Activated CD4-positive, alpha-beta T cell treated with anti-CD3 and anti-CD28 coated beads for 48 hours (primary cell): Measurements from ENCODE around the gene RTN4.
A peak's percentile ranks its signal among the peaks of the same experiment; 100 is the strongest.
"Not testable (repeated sequence)": the region's sequence is repeated elsewhere in the genome, so short reads cannot be mapped to it uniquely, and the experiment has no call there.

Experiments used
- DNase-seq: peaks from one replicate; pipeline ENCODE4 v3.0.0-alpha.2; 2020

RTN4 gene

DNA sequence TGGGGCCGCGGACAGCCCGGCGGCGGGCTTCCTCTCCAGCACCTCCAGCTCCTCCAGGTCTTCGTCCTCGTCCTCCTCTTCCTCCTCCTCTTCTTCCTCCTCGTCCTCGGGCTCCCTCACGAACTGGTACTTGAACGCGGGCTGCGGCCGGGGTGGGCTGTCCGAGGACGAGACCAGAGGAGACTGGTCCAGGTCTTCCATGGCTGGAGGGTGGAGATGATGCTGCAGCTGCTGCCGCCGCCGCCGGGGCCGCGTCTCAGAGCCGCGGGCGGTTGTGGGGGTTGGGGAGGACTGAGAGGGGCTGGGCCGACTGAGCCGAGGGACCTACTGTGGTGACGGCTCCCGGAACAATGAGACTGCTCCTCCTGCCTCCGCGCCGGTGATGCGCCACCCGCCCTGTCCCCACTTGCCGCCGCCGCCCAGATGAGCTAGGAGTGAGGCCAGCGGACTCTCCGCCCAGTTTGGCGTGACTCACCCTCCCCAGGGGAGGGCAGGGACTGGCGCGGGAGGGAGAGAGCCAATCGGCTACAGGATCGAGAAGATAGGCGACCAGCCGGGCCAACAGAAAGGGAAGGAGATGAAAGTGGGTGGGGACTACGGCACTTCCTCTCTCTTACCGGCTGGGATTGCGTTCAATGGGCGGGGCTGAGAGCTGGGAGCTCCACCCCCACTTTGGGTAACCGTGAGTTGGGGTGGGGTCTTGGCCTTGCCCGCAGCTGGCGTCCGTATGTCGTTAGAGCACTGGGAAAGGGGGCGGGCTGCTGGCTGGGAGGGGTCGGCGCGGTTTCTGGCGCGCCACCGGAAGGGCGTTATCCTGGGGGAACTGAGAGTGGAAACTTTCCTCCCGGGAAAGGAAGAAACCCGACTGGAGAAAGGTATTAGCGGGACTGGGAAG is at the start of gene RTN4:
RTN4 (minus strand) TSS at position 352 of the 895 bp plus-strand sequence; CDS start at position 201, 151 bp downstream.
- peak; percentile 99 for DNase-seq

DNA sequence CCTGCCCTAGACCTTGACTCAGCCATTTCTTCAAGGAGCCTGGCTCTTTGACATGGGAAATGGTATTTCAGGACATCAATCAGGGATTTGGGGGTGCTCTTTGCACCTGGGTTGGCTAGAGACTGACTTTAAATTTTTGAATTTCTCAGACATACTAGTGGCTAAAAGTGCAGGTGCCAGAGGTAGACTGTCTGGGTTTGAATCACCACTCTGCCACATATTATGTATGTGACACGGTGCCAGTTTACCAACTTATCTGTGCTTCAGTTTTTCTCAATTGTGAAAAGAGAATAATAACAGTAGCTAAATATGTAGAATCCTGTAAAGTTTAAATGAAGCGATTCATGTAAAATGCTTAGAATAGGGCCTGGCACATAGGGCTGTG is 49.2 kb upstream of the RTN4 start:
- no peak for DNase-seq

- no peak for DNase-seq
Measured at GRCh38 chr2:55097461-55098410, 47.5 kb upstream of the RTN4 start.

- no peak for DNase-seq
Measured at GRCh38 chr2:55097082-55097460, 46.8 kb upstream of the RTN4 start.

- no peak for DNase-seq
Measured at GRCh38 chr2:55096586-55096985, 46.3 kb upstream of the RTN4 start.

- no peak for DNase-seq
Measured at GRCh38 chr2:55093381-55093780, 43.1 kb upstream of the RTN4 start.

- no peak for DNase-seq
Measured at GRCh38 chr2:55092439-55092838, 42.2 kb upstream of the RTN4 start.

GRCh38 chr2:55091681-55092080 is 41.4 kb upstream of the RTN4 start:
- not testable (repeated sequence) for DNase-seq

GRCh38 chr2:55090702-55091101 is 40.5 kb upstream of the RTN4 start:
- no peak for DNase-seq

DNA sequence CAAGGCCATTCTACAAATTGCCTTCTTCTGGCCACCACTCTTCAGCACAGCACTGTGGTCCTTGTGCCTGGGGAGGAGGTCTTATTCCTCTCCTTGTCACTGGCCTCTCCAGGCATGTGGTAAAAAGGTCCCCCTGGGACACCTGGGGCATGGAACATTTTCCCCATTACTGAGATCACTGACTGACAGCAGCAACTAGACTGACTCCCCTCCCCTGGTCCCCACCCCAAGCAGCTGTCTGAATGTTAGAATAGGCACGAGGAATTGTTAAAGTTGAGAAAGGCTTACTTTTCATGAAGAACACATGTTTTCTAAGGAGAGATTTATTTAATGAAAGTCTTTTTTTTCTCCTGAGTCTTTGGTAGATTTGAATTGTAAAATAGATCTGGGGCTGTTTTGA is 39.5 kb upstream of the RTN4 start:
- no peak for DNase-seq

DNA sequence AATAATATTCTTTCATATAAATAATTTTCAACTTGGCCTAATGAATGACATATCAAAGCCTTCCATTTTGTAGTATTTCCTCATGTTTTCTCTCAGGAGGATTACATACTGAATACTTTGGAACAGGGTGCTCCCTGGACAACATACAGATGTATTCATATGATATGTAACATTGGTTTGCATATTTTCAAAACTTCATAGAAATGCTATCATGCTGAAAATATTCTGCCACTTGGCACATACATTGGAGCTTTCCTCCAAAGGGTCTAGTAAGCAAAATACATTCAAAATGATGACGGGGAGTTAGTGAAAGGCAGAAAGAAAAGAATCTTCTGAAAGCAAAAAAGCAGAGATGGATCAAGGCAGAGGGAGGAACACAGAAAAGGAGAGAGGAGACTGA is 38.1 kb upstream of the RTN4 start:
- DNase-seq, result no peak

DNA sequence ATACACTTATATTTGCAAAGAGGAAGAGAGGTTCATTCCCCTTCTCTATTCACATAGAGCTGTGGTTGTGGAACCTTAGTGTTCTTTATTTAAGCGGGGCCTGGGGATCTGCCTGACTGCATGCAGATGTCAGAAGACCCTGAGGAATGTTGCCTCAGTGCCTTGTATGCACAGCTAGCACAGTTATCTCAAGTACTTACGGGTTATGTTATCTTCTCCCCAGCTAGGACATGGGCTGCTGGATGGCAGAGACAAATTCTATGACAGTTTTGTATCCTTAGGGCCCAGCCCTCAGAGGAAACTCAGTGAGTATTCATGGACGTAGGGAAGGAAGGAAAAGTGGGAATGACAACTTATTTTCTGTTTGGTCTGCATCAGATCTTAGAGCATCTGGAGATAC is 37.7 kb upstream of the RTN4 start:
- DNase-seq, result no peak

- no peak for DNase-seq
Measured at GRCh38 chr2:55087501-55087900, 37.2 kb upstream of the RTN4 start.

GRCh38 chr2:55085113-55086040 is 35.1 kb upstream of the RTN4 start:
- DNase-seq, result no peak

GRCh38 chr2:55084641-55085040 is 34.4 kb upstream of the RTN4 start:
- DNase-seq, result no peak

DNA sequence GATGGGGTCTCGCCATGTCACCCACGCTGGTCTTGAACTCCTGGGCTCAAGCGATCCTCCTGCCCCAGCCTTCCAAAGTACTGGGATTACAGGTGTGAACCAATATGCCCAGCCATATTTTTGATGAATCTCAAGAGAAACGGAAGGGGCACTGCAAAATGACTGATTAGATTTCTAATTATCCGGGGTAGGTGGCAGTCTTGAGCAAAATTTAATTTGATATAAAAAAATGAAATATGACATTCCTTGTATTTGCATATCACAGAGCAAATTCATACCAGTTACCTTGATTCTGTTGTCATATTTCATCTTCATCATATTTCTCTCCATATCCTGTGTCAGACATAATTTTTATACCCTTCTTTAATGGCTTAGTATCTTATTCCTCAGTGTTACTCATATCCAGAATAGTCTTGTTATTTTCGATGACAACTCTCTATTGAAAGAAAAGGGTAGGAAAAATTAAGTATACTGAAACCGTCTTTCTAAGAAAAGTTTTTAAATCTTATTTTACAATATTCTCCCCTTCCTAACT is 30.0 kb upstream of the RTN4 start:
- DNase-seq, result no peak

DNA sequence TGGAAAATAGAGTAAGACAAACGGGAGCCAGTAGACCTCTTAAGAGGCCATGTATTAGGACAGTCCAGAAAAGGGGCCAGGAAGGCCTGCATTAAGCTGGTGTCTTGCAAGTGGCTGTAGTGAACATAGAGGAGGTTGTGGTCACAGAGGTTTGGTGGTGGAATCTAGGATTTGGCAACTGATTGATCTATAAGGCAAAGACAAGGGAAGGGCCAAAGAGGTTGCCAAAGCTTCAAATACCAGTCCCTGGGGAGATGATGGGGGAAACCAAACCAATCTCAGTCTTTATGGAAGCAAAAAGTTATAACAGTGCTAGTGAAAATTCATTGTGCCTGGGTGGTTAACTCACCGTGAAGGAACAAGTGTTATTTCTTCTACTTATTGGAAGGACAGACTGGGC is 28.7 kb upstream of the RTN4 start:
- no peak for DNase-seq

GRCh38 chr2:55076721-55077120 is 26.5 kb upstream of the RTN4 start:
- no peak for DNase-seq

DNA sequence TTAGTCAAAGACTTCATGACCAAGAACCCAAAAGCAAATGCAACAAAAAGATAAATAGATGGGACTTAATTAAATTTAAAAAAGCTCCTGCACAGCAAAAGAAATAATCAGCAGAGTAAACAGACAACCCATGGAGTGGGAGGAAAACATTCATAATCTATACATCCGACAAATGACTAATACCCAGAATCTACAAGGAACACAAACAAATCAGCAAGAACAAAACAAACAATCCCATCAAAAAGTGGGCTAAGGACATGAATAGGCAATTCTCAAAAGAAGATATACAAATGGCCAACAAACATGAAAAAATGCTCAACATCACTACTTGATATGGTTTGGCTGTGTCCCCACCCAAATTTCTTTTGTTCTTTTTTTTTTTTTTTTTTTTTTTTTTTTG is 25.8 kb upstream of the RTN4 start:
- DNase-seq, result not testable (repeated sequence)

DNA sequence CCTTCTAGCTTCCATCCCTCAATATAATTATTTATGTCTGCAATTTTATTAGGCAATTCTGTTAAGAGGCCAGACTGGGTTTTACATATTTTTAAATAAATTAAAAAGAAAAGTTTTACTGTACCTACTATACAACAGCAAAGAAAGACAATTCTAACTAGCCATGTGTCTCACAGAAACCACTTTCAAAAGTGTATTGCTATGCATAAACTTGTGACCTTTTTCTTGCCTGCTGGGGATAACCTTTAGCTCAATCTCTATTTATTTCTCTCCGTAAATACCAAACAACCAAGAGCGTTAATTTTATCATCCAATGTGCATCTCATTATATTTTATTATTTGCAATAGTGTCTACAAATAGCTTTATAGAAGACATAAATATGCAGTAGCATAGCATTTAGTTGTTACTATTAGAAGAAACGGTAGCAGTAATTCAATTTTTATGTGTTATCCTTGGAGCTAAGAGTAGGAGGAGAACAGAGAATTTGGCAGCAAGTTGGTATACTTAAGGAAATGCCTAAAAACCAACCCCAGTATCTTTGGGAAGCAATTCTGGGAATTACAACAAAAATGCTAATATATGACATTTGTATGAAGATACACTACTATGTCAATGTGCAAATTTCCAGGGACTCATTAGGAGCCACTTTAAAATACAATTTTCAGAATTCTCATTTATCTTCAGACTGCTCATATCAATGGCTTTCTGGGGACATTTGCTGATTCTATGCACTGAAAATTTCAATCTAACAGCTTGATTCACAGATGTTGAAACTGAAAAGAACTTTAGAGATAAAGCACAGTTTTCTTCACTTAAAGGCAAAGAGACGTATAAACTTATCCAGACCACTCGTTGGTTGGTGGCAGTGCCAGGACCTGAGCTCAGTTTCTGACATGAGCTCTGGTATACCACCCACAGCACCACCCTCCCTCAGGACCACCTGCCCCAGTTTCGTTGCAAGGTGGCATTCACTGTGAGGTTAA is 23.0 kb upstream of the RTN4 start:
- no peak for DNase-seq

DNA sequence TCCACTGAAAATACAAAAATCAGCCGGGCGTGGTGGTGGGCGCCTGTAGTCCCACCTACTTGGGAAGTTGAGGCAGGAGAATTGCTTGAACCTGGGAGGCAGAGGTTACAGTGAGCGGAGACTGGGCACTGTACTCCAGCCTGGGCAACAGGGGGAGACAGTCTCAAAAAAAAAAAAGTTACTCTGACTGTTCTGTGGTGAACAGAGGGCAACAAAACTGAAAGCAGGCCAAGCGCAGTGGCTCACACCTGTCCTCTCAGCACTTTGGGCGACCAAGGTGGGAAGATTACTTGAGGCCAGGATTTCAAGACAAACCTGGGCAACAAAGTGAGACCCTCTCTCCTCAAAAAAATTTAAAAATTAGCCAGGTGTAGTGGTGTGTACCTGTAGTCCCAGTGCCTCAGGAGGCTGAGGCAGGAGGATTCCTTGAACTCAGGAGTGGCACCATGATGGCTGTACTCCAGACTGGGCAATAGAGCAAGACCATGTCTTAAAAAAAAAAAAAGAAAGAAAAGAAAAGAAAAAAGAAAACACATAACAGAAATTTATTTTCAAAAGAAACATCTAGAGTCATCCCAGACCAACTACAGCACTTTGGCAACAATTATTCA is 13.6 kb upstream of the RTN4 start:
- DNase-seq, result no peak
